Stomach (tissue), 9 donors: ENCODE measurements around the gene GRAMD2A. TPM values are rescaled to one million over a fixed set of nuclear protein-coding genes. Genes with fewer than 3 reads are reported as not detected.

Experiments used
- DNase-seq, 2 donors: peaks; one replicate each; pipeline versions ENCODE4 v3.0.0 to v3.0.0-alpha.2; 2013 to 2019
- H3K27ac ChIP-seq, 5 donors: fragments of 200-600 bp in 4 of 5; sonication (generic) in 4 of 5; one replicate each; pipeline ENCODE4 v1.5.1; 2013 to 2019; ENCODE audit warnings: mild to moderate bottlenecking in 1 of 5, moderate library complexity in 1 of 5
- H3K27me3 ChIP-seq, 3 donors: fragments of 200-600 bp; sonication (generic); one replicate each; pipeline ENCODE4 v1.5.1; 2017 to 2019; ENCODE audit warnings: mixed run types in 1 of 3
- H3K36me3 ChIP-seq, 4 donors: fragments of 200-600 bp; sonication (generic); 1 replicate in 3 of 4; 2 replicates in 1 of 4; pipeline ENCODE4 v1.5.1; 2016 to 2019
- H3K4me1 ChIP-seq, 4 donors: fragments of 200-600 bp; sonication (generic); one replicate each; pipeline ENCODE4 v1.5.1; 2016 to 2019
- H3K4me3 ChIP-seq, 4 donors: fragments of 200-600 bp; sonication (generic) in 3 of 4; one replicate each; pipeline ENCODE4 v1.5.1; 2016 to 2019; ENCODE audit warnings: mild to moderate bottlenecking in 1 of 4
- H3K9me3 ChIP-seq, 4 donors: fragments of 200-600 bp; sonication (generic); one replicate each; pipeline ENCODE4 v1.5.1; 2016 to 2019
- CTCF ChIP-seq, 7 experiments: fragments of 450-650 bp in 4 of 7; fragments of 200-600 bp in 3 of 7; sonication (generic) in 3 of 7; IDR thresholded peaks; one replicate each; pipeline ENCODE4 v1.5.1; 2016 to 2019; ENCODE audit warnings: antibody characterized with exemption in 7 of 7, control low read depth in 2 of 7, mild to moderate bottlenecking in 1 of 7
- EP300 ChIP-seq: sonication (generic); formaldehyde crosslinking; IDR thresholded peaks from one replicate; pipeline ENCODE4 v1.6.1; 2017; ENCODE audit warnings: antibody characterized with exemption
- POLR2A ChIP-seq, 4 donors: fragments of 450-650 bp; IDR thresholded peaks; one replicate each; pipeline ENCODE4 v1.6.1; 2016; ENCODE audit warnings: antibody characterized with exemption in 4 of 4, control low read depth in 2 of 4, mild to moderate bottlenecking in 1 of 4, moderate library complexity in 1 of 4
- POLR2AphosphoS5 ChIP-seq, 3 donors: sonication (generic); formaldehyde crosslinking; IDR thresholded peaks; one replicate each; pipeline ENCODE4 v1.6.1; 2016; ENCODE audit warnings: antibody characterized with exemption in 3 of 3
- WGBS, 5 donors: extraction: QIAGEN DNeasy Blood & Tissue Kit in 3 of 5; methylation state at CpG; one replicate each; pipeline versions ENCODE4 v1.1.5 to v1.1.7; 2013 to 2018; 5-methylcytosine and 5-hydroxymethylcytosine counted together
- intact Hi-C: fragments of 100-400 bp; cut with DNase I; formaldehyde crosslinking; loops from one replicate; pipeline ENCODE4 v1.15.1; 2023; ENCODE audit warnings: low total_unique reads
- polyA plus RNA-seq, 3 donors: library from polyadenylated mRNA; stranded (reverse); fragments of 200-250 nt; gene quantifications; one replicate each; pipeline ENCODE4 v1.2.3, GENCODE V29; 2013
- total RNA-seq, 5 donors: library from RNA; depleted of rRNA; stranded (reverse); fragments of >200 nt; gene quantifications; one replicate each; pipeline versions ENCODE4 v1.1.0 to v1.2.3, GENCODE V29; 2014 to 2016
- donor health status: healthy with polysubstance abuse.
- donor health status: Bipolar disorder and iron deficiency.
- donor health status: healthy.

Gene GRAMD2A
- total and polyA plus RNA-seq, 8 donors = 0.29 to 0.92 (median 0.59) TPM; not detected in 4

GRCh38 chr15:72192416-72192815, 5.2 kb downstream of the GRAMD2A start:
- TF ChIP-seq POLR2AphosphoS5 (IDR thresholded peaks at IDR 0.05) (no peak), EP300 (no peak), CTCF (IDR thresholded peaks at IDR 0.05) (no peak), POLR2A (IDR thresholded peaks at IDR 0.05) (no peak)
- intact Hi-C loops = no loop called here

GRCh38 chr15:72189250-72189902, 8.2 kb downstream of the GRAMD2A start:
- Histone ChIP-seq H3K4me1 (peaks cover 1 to 3% (median 3%) of the 10 kb centered on the region in 4 donors), H3K27ac (no peak overlapping the region), H3K27me3 (peaks cover 0 to 21% (median 2%) of the 10 kb centered on the region in 3 donors), H3K9me3 (no peaks in the 10 kb centered on the region), H3K4me3 (no peak overlapping the region), H3K36me3 (no peaks in the 10 kb centered on the region)
- no peak for TF ChIP-seq POLR2A (IDR thresholded peaks at IDR 0.05)
- no peak for TF ChIP-seq CTCF (IDR thresholded peaks at IDR 0.05)
- no peak for TF ChIP-seq EP300
- no peak for TF ChIP-seq POLR2AphosphoS5 (IDR thresholded peaks at IDR 0.05)
- no peak for DNase-seq
- 82 to 89% (median 87%) methylated on average over 2 of the region's 2 CpGs for WGBS, 5 donors
- intact Hi-C loops = no loop called here

More at GRCh38 chr15:72192416-72192815, 5.2 kb downstream of the GRAMD2A start:
- Histone ChIP-seq H3K27ac (no peak overlapping the region), H3K4me1 (peaks cover 6 to 19% (median 9%) of the 10 kb centered on the region in 4 donors), H3K9me3 (no peaks in the 10 kb centered on the region), H3K36me3 (no peaks in the 10 kb centered on the region), H3K4me3 (no peak overlapping the region), H3K27me3 (peaks cover 0 to 22% (median 9%) of the 10 kb centered on the region in 3 donors)
- no peak for DNase-seq
- WGBS, 5 donors = 21 to 50% (median 34%) methylated on average over 3 of the region's 3 CpGs

- no peak overlapping the region for H3K27ac ChIP-seq
- WGBS, 5 donors = 5 to 12% (median 9%) methylated on average over 16 to 34 of the region's 34 CpGs
- peaks cover 11 to 12% (median 12%) of the 10 kb centered on the region in 4 donors for H3K4me1 ChIP-seq
- intact Hi-C loops = no loop called here
- peak overlapping the region; percentile 34 to 41 (median 36) for H3K4me3 ChIP-seq
- TF ChIP-seq CTCF (IDR thresholded peaks at IDR 0.05) (no peak), POLR2AphosphoS5 (IDR thresholded peaks at IDR 0.05) (no peak), EP300 (no peak), POLR2A (IDR thresholded peaks at IDR 0.05) (no peak)
- no peaks in the 10 kb centered on the region for H3K9me3 ChIP-seq
- no peaks in the 10 kb centered on the region for H3K36me3 ChIP-seq
- H3K27me3 ChIP-seq = peaks cover 0 to 43% (median 9%) of the 10 kb centered on the region in 3 donors
- peak; percentile 63 to 78 for DNase-seq
These were observed 13.3 kb downstream of the GRAMD2A start for GRCh38 chr15:72184165-72184811.

GRCh38 chr15:72183781-72184164, 13.8 kb downstream of the GRAMD2A start:
- H3K27me3 ChIP-seq = peaks cover 0 to 43% (median 9%) of the 10 kb centered on the region in 3 donors
- H3K27ac ChIP-seq = no peak overlapping the region
- DNase-seq = no peak
- intact Hi-C loops = no loop called here
- no peaks in the 10 kb centered on the region for H3K36me3 ChIP-seq
- H3K4me3 ChIP-seq = peak overlapping the region; percentile 34 to 41 (median 36)
- H3K4me1 ChIP-seq = peaks cover 11 to 12% (median 12%) of the 10 kb centered on the region in 4 donors
- 23 to 38% (median 33%) methylated on average over 9 to 12 of the region's 12 CpGs for WGBS, 5 donors
- no peak for TF ChIP-seq POLR2A (IDR thresholded peaks at IDR 0.05)
- TF ChIP-seq POLR2AphosphoS5 (IDR thresholded peaks at IDR 0.05) = no peak
- TF ChIP-seq CTCF (IDR thresholded peaks at IDR 0.05) = no peak
- TF ChIP-seq EP300 = no peak
- H3K9me3 ChIP-seq = no peaks in the 10 kb centered on the region
